Osteoblast (primary cell): ENCODE measurements around the gene PDS5B. TPM values are rescaled to one million over a fixed set of nuclear protein-coding genes. Genes with fewer than 3 reads are reported as not detected.
A peak's percentile ranks its signal among the peaks of the same experiment; 100 is the strongest.

ENCODE experiments used
- DNase-seq: peaks from one replicate; pipeline ENCODE4 v3.0.0; 2011; ENCODE audit warnings: low spot score, mixed read lengths; ENCODE audit not compliant: insufficient read length; ENCODE audit errors: missing footprints
- H2AFZ ChIP-seq: 2 replicates; pipeline ENCODE4 v1.6.0; 2011; ENCODE audit warnings: mild to moderate bottlenecking, low read length
- H3K27ac ChIP-seq: 2 replicates; pipeline ENCODE4 v1.5.1; 2011; ENCODE audit warnings: mild to moderate bottlenecking, low read depth, low read length, moderate library complexity
- H3K27me3 ChIP-seq: 2 replicates; pipeline ENCODE4 v1.6.0; 2012; ENCODE audit warnings: mild to moderate bottlenecking, control low read depth, inconsistent platforms, low read length, moderate library complexity; ENCODE audit not compliant: insufficient read depth
- H3K36me3 ChIP-seq: 2 replicates; pipeline ENCODE4 v1.5.1; 2011; ENCODE audit warnings: mild to moderate bottlenecking, low read length, control low read depth, moderate library complexity; ENCODE audit not compliant: insufficient read depth
- H3K4me1 ChIP-seq: 2 replicates; pipeline ENCODE4 v1.5.1; 2011; ENCODE audit warnings: mild to moderate bottlenecking, low read length, control low read depth, moderate library complexity; ENCODE audit not compliant: insufficient read depth
- H3K4me2 ChIP-seq: 2 replicates; pipeline ENCODE4 v1.6.0; 2011; ENCODE audit warnings: mild to moderate bottlenecking, low read length; ENCODE audit not compliant: insufficient read depth
- H3K4me3 ChIP-seq: fragments of 200-600 bp; sonication (generic); 3 replicates; pipeline ENCODE4 v1.5.1; 2012; ENCODE audit warnings: mild to moderate bottlenecking, low read length, inconsistent platforms; ENCODE audit not compliant: insufficient read depth
- H3K79me2 ChIP-seq: 2 replicates; pipeline ENCODE4 v1.6.0; 2012; ENCODE audit warnings: mild to moderate bottlenecking, low read length, control low read depth, inconsistent platforms; ENCODE audit not compliant: insufficient read depth
- H3K9me3 ChIP-seq: 2 replicates; pipeline ENCODE4 v1.5.1; 2011; ENCODE audit warnings: low read depth, low read length, control low read depth
- H4K20me1 ChIP-seq: 2 replicates; pipeline ENCODE4 v1.6.0; 2012; ENCODE audit warnings: mild to moderate bottlenecking, low read length, control low read depth; ENCODE audit not compliant: insufficient read depth
- CTCF ChIP-seq: IDR thresholded peaks from 2 replicates; pipeline ENCODE4 v1.5.1; 2011; ENCODE audit warnings: mild to moderate bottlenecking, low read depth, low read length, moderate library complexity; ENCODE audit errors: extremely low read depth
- total RNA-seq: library from RNA; depleted of rRNA; stranded (reverse); fragments of >200 nt; gene quantifications from 2 replicates; pipeline ENCODE4 v1.2.3, GENCODE V29; 2012

The PDS5B gene
- total RNA-seq, 1 donor, result 23.2 TPM

GRCh38 chr13:32735859-32736258 lies 149.6 kb downstream of the PDS5B start:
- Histone ChIP-seq H4K20me1 (no peaks in the 10 kb centered on the region), H3K79me2 (no peaks in the 10 kb centered on the region), H2AFZ (no peak overlapping the region), H3K4me2 (peak overlapping the region; percentile 90), H3K4me3 (no peak overlapping the region), H3K27me3 (no peaks in the 10 kb centered on the region), H3K36me3 (no peaks in the 10 kb centered on the region), H3K4me1 (peaks cover 23% of the 10 kb centered on the region), H3K9me3 (no peaks in the 10 kb centered on the region), H3K27ac (peak overlapping the region; percentile 89)
- no peak for DNase-seq
- no peak for TF ChIP-seq CTCF

DNA sequence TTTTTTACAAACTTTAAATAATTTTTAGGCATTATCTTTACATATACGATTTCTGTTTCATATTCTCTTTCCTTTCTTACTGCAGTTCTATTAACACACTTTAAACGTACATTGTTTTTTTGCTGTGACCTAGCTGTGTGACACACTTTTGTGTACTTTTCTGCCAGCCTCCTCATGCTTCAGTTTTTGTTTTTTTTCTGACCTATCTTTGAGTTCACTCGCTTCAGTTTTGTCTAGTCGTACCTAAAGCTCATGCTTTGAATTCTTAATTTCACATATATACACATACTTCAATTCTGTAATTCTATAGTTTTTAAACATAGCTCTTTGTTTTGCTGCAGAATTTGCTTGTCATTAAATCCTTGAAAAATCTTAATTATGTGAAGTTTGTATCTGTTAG lies 150.4 kb downstream of the PDS5B start:
- H3K4me3 ChIP-seq, result peak overlapping the region; percentile 64
- no peaks in the 10 kb centered on the region for H4K20me1 ChIP-seq
- no peaks in the 10 kb centered on the region for H3K79me2 ChIP-seq
- peak overlapping the region; percentile 90 for H3K4me2 ChIP-seq
- TF ChIP-seq CTCF, result no peak
- peak overlapping the region; percentile 89 for H3K27ac ChIP-seq
- H3K9me3 ChIP-seq, result no peaks in the 10 kb centered on the region
- no peak for DNase-seq
- H3K36me3 ChIP-seq, result no peaks in the 10 kb centered on the region
- H3K27me3 ChIP-seq, result no peaks in the 10 kb centered on the region
- peaks cover 19% of the 10 kb centered on the region for H3K4me1 ChIP-seq
- H2AFZ ChIP-seq, result peak overlapping the region; percentile 26

GRCh38 chr13:32737111-32737571 lies 150.9 kb downstream of the PDS5B start:
- H3K9me3 ChIP-seq, result no peaks in the 10 kb centered on the region
- H3K27ac ChIP-seq, result peak overlapping the region; percentile 89
- H4K20me1 ChIP-seq, result no peaks in the 10 kb centered on the region
- H3K4me1 ChIP-seq, result peaks cover 19% of the 10 kb centered on the region
- H3K4me3 ChIP-seq, result peak overlapping the region; percentile 64
- H3K4me2 ChIP-seq, result peak overlapping the region; percentile 90
- no peaks in the 10 kb centered on the region for H3K27me3 ChIP-seq
- H3K36me3 ChIP-seq, result no peaks in the 10 kb centered on the region
- peak; percentile 10 for DNase-seq
- peak overlapping the region; percentile 26 for H2AFZ ChIP-seq
- no peaks in the 10 kb centered on the region for H3K79me2 ChIP-seq
- no peak for TF ChIP-seq CTCF

- Histone ChIP-seq H3K27ac (peak overlapping the region; percentile 89), H3K27me3 (no peaks in the 10 kb centered on the region), H4K20me1 (no peaks in the 10 kb centered on the region), H3K79me2 (no peaks in the 10 kb centered on the region), H3K36me3 (no peaks in the 10 kb centered on the region), H3K4me2 (peak overlapping the region; percentile 90), H3K9me3 (no peaks in the 10 kb centered on the region), H3K4me1 (peaks cover 19% of the 10 kb centered on the region), H3K4me3 (peak overlapping the region; percentile 64), H2AFZ (peak overlapping the region; percentile 26)
- no peak for TF ChIP-seq CTCF
- DNase-seq, result no peak
These were observed 151.4 kb downstream of the PDS5B start for GRCh38 chr13:32737679-32738078.
